ENCODE results near the gene MTMR4.
"Not testable (repeated sequence)": the region's sequence is repeated elsewhere in the genome, so short reads cannot be mapped to it uniquely, and the experiment has no call there.

The MTMR4 gene

DNA sequence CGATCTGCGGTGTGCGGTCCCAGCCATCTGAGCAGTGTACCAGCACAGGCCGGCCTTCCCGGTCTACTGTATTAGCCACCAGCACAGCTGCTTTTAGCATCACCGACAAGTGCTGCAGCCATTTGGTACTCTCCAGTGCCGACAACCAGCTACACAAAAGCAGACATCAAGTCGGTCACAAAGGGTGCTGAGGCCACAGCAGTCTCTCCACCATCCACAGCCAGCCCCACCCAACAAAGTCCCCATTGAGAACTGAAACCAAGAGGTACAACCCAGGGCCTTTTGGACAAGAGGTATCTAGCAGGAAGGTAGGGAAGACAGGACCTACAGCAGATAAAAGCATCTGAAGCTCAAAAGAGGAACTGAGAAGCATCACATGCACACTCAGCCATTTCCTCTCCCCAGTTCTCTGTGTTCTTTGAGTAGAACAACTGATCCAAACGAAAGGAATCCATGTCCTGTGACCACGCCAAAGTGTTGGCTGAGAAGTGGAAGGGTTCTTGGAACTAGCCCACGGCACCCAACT lies 9.5 kb downstream of the MTMR4 start:
- Histone ChIP-seq H3K9me3 (ENCODE audit: control insufficient read depth, low read length) (no peaks in the 10 kb centered on the region), H3K9ac (ENCODE audit: low read length) (no peak overlapping the region), H3K27me3 (ENCODE audit: control insufficient read depth, insufficient read depth, low read length) (no peaks in the 10 kb centered on the region), H3K4me1 (ENCODE audit: control insufficient read depth, insufficient read depth, low read length) (no peaks in the 10 kb centered on the region), H3K4me3 (ENCODE audit: low read length) (no peak overlapping the region), H3K36me3 (ENCODE audit: control insufficient read depth, insufficient read depth, low read length) (peaks cover 7% of the 10 kb centered on the region)

DNA sequence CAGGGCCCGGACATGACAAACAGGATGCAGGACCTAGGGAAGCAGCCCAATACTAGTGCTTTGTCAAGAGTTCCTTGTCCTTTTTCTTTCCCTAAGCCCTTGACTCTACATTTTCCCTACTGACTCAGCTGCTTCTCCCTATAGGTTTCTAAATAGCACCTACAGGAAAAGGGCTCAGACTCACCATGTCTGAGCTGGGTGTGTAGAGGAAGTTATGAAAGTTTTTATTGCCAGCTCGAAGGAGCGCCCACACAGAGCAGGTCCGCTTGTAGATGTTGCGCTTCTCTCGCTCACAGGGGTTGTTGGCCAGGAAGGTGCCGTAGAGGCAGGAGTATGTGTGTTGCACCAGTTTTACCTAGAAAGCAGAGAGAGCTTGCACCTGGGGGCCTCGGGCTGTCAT lies 10.6 kb downstream of the MTMR4 start:
- no peaks in the 10 kb centered on the region for H3K27me3 ChIP-seq (ENCODE audit: control insufficient read depth, insufficient read depth, low read length)
- peaks cover 7% of the 10 kb centered on the region for H3K36me3 ChIP-seq (ENCODE audit: control insufficient read depth, insufficient read depth, low read length)
- peaks cover under 1% of the 10 kb centered on the region for H3K4me1 ChIP-seq (ENCODE audit: control insufficient read depth, insufficient read depth, low read length)

DNA sequence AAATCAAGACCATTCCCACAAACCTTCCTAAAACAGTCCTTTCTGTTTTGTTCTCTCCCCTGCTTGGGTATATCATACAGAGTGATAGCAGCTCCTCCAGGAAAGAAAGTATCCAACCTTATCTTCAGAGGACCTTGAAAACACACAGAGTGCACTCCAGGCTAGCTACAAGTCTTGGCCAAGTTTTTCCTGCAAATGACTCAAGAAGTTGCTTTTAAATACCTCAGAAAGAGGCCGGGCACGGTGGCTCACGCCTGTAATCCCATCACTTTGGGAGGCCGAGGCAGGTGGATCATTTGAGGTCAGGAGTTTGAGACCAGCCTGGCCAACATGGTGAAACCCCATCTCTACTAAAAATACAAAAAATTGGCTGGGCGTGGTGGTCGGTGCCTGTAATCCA lies 11.3 kb downstream of the MTMR4 start:
- H3K36me3 ChIP-seq (ENCODE audit: control insufficient read depth, insufficient read depth, low read length); H3K9me3 ChIP-seq (ENCODE audit: control insufficient read depth, low read length); H3K27me3 ChIP-seq (ENCODE audit: control insufficient read depth, insufficient read depth, low read length): not testable (repeated sequence)

More for the DNA sequence above, 10.6 kb downstream of the MTMR4 start:
- no peaks in the 10 kb centered on the region for H3K9me3 ChIP-seq (ENCODE audit: control insufficient read depth, low read length)
- no peak overlapping the region for H3K4me3 ChIP-seq (ENCODE audit: low read length)
- no peak overlapping the region for H3K9ac ChIP-seq (ENCODE audit: low read length)

DNA sequence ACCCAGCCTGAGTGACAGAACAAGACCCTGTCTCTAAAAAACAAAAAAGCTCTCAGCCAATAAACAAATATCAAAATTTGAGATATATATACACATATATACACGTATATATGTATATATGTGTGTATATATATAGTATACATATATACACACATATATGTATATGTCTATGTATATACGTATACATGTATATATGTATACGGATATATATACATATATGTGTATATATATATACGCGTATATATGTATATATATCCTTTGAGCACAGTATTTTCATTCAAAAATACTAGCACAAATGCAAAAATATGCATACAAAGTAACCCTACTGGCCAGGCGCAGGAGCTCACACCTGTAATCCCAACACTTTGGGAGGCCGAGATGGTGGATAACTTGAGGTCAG lies 13.0 kb downstream of the MTMR4 start:
- no peaks in the 10 kb centered on the region for H3K9me3 ChIP-seq (ENCODE audit: control insufficient read depth, low read length)
- peaks cover 3% of the 10 kb centered on the region for H3K4me1 ChIP-seq (ENCODE audit: control insufficient read depth, insufficient read depth, low read length)
- no peaks in the 10 kb centered on the region for H3K27me3 ChIP-seq (ENCODE audit: control insufficient read depth, insufficient read depth, low read length)
- H3K4me3 ChIP-seq (ENCODE audit: low read length), result no peak overlapping the region
- peaks cover 7% of the 10 kb centered on the region for H3K36me3 ChIP-seq (ENCODE audit: control insufficient read depth, insufficient read depth, low read length)
- no peak overlapping the region for H3K9ac ChIP-seq (ENCODE audit: low read length)

More for the DNA sequence above, 11.3 kb downstream of the MTMR4 start:
- H3K4me1 ChIP-seq (ENCODE audit: control insufficient read depth, insufficient read depth, low read length); H3K9ac ChIP-seq (ENCODE audit: low read length); H3K4me3 ChIP-seq (ENCODE audit: low read length): not testable (repeated sequence)

DNA sequence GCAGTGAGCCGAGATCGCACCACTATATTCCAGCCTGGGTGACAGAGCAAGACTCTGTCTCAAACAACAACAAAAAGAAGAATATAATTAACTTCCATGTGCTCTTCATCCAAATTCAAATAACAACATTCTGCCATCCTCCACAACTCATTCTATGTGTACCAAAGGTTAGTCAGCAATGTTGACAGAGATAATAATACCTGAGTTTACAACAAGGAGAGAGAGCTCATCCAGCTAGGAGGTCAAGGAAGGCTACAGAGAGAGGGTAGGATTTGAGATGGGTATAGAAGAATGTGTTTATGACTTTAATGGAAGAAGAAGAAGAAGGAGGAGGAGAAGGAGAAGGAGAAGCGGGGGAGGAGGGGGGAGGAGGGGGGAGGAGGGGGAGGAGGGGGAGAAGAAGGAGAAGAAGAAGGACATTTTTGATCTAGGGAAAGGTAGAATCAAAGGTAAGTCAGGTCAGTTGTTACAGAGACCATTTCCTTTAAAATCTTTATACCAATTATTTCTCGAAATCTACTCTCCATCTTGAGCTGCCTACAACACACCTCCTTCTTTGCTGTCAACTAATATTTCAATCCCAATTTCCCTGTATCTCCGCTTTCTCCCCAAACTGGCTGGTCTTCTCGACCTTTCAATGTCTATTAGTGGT lies 16.1 kb downstream of the MTMR4 start:
- Histone ChIP-seq H3K36me3 (ENCODE audit: control insufficient read depth, insufficient read depth, low read length) (peaks cover 10% of the 10 kb centered on the region), H3K9ac (ENCODE audit: low read length) (no peak overlapping the region)

DNA sequence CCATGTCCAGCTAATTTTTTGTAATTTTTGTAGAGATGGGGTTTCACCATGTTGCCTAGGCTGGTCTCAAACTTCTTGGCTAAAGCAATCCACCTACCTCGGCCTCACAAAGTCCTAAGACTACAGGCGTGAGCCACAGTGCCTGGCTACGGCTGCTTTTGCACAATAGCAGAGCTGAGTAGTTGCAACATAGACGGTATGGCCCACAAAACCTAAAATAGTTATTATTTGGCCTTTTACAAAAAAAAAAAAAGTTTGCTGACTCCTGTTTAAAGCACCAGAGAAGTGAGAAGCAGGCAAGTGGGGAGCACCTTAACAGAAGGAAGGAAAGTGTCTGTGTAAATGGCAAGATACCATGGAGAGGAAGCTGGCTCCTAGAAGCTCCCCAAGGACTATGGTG lies 20.9 kb downstream of the MTMR4 start:
- no peaks in the 10 kb centered on the region for H3K9me3 ChIP-seq (ENCODE audit: control insufficient read depth, low read length)
- H3K9ac ChIP-seq (ENCODE audit: low read length), result no peak overlapping the region
- H3K27me3 ChIP-seq (ENCODE audit: control insufficient read depth, insufficient read depth, low read length), result no peaks in the 10 kb centered on the region
- H3K4me1 ChIP-seq (ENCODE audit: control insufficient read depth, insufficient read depth, low read length), result no peaks in the 10 kb centered on the region
- H3K36me3 ChIP-seq (ENCODE audit: control insufficient read depth, insufficient read depth, low read length), result peaks cover 10% of the 10 kb centered on the region
- no peak overlapping the region for H3K4me3 ChIP-seq (ENCODE audit: low read length)

More for the DNA sequence above, 16.1 kb downstream of the MTMR4 start:
- Histone ChIP-seq H3K9me3 (ENCODE audit: control insufficient read depth, low read length) (no peaks in the 10 kb centered on the region), H3K4me1 (ENCODE audit: control insufficient read depth, insufficient read depth, low read length) (peaks cover 3% of the 10 kb centered on the region), H3K4me3 (ENCODE audit: low read length) (no peak overlapping the region), H3K27me3 (ENCODE audit: control insufficient read depth, insufficient read depth, low read length) (no peaks in the 10 kb centered on the region)

DNA sequence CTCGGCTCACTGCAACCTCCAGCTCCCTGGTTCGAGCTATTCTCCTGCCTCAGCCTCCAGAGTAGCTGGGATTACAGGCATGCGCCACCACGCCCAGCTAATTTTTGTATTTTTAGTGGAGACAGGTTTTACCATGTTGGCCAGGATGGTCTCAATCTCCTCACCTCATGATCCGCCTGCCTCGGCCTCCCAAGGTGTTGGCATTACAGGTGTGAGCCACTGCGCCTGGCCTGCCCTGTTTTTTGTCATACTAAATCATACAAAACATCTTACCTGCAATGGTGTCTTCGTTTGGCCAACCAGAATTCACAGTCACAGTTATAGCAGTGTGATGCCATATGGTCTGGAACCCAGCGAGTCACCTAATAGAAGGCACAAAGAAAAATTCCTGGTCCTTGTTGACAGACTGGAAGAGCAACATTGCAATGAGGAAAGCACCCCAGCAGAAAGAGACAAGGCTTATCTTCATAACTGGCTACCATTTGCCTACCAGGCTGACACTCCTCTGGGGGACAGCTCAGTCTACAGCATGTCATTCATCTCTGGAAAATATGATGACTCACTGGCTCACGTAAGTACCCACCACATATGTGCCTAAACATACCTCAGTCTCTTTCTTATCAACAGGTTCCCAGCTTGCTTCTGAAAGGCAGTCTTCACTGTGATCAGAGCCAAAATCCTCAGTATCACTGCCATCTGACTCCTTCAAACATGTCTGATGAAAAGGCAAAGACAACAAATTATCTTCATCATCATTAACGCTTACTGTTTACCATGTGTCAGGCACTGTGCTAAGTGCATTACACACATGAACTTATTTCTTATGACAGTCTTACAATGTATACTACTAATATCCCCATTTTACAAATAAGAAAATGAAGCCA lies 22.0 kb downstream of the MTMR4 start:
- Histone ChIP-seq H3K27me3 (ENCODE audit: control insufficient read depth, insufficient read depth, low read length) (no peaks in the 10 kb centered on the region), H3K9me3 (ENCODE audit: control insufficient read depth, low read length) (no peaks in the 10 kb centered on the region), H3K36me3 (ENCODE audit: control insufficient read depth, insufficient read depth, low read length) (peaks cover 10% of the 10 kb centered on the region), H3K9ac (ENCODE audit: low read length) (no peak overlapping the region), H3K4me3 (ENCODE audit: low read length) (no peak overlapping the region), H3K4me1 (ENCODE audit: control insufficient read depth, insufficient read depth, low read length) (no peaks in the 10 kb centered on the region)

DNA sequence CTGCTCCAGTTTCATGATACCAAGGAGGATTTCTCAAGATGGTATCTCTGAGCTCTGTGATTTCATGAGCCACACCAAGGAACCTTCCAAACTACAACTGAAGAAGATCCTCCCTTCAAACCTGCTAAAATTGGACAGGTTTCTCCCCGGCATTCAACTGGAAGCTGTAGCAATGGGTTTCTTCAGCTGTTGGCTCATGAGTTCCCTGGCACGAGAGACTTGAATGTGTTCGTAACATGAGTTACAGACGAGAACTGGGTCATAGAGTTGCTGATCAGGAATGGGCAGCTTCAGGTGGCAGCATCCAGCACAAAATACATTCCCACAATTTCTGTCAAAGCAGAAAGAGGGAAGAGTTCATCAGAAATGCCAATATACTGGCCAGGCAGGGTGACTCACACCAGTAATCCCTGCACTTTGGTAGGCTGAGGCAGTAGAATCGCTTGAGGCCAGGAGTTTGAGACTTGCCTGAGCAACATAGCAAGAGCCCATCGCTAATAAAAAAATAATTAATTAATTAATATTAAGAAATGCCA lies 22.9 kb downstream of the MTMR4 start:
- H3K9ac ChIP-seq (ENCODE audit: low read length), result no peak overlapping the region
- H3K4me1 ChIP-seq (ENCODE audit: control insufficient read depth, insufficient read depth, low read length), result no peaks in the 10 kb centered on the region
- no peak overlapping the region for H3K4me3 ChIP-seq (ENCODE audit: low read length)
- H3K9me3 ChIP-seq (ENCODE audit: control insufficient read depth, low read length), result no peaks in the 10 kb centered on the region
- peaks cover 10% of the 10 kb centered on the region for H3K36me3 ChIP-seq (ENCODE audit: control insufficient read depth, insufficient read depth, low read length)
- no peaks in the 10 kb centered on the region for H3K27me3 ChIP-seq (ENCODE audit: control insufficient read depth, insufficient read depth, low read length)

DNA sequence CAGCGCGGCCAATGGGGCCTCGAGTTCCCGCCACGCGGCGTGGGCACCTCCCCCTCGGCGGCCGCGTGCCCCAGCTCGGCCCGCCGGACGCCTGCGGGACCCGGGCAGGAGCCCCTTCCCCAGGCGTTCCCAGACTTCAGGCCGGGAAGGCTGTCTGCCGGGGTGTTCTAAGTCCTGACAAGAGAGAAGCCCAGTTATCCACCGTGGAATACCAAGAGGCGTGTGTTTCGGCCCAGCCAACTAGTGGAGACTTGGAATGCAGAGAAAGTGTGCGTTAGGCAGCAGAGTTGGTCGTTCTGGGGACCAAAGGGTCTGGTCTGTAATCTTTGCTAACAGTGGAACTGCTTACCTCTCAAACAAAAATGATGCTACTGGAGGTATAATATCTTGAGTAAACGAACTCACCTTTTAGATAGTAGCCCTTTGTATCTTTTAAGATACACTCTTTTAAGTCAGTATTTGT lies 26.0 kb downstream of the MTMR4 start:
- no peaks in the 10 kb centered on the region for H3K36me3 ChIP-seq (ENCODE audit: control insufficient read depth, insufficient read depth, low read length)
- no peaks in the 10 kb centered on the region for H3K4me1 ChIP-seq (ENCODE audit: control insufficient read depth, insufficient read depth, low read length)
- H3K27me3 ChIP-seq (ENCODE audit: control insufficient read depth, insufficient read depth, low read length), result no peaks in the 10 kb centered on the region
- no peaks in the 10 kb centered on the region for H3K9me3 ChIP-seq (ENCODE audit: control insufficient read depth, low read length)
- H3K4me3 ChIP-seq (ENCODE audit: low read length), result no peak overlapping the region
- H3K9ac ChIP-seq (ENCODE audit: low read length), result no peak overlapping the region

DNA sequence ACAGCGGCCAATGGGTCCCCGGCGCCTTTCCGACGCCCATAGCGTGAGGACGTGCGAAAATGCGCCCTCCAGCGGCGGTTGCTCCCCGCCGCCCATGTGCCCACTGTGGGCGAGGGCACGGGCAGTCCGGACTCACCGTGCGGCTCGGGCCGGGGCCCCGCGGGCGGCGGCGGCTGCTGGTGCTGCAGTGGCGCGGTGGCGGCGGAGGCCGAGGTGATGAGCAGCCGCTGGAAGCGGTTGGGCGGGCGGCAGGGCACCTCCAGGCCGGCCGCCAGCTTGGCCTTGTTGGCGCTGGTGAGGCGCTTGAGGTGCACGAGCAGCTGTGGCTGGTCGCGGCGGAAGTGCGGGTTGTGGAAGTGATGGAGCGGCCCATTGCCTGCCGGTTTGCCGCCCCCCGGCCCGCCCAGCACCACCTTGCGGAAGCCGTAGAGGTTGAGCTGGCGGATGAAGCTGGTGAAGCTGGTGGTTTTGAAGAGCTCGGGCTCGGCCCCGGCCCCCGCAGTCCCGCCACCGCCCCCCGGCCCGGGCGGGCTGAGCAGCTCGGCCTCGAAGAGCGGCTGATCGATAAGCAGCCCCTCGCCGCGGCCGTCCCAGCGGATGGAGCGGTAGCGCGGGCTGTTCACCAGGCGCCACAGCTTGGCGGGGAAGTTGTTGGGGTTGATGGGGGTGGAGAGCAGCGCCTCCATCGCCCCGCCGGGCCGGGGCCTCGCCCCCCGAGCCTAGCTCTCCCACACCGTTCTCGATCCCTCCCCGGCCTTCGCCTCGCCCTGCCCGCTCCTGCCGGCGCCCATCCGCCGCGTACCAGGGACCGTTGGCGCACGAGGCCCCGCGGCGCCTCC lies 26.6 kb downstream of the MTMR4 start, which contains the start of gene HSF5:
TSS of gene HSF5 (minus strand) at position 820 of the 839 bp plus-strand sequence. CDS start at position 686, 134 bp downstream.
- no peaks in the 10 kb centered on the region for H3K27me3 ChIP-seq (ENCODE audit: control insufficient read depth, insufficient read depth, low read length)
- H3K9ac ChIP-seq (ENCODE audit: low read length), result no peak within 1 kb of the TSS
- H3K9me3 ChIP-seq (ENCODE audit: control insufficient read depth, low read length), result no peaks in the 10 kb centered on the region
- H3K36me3 ChIP-seq (ENCODE audit: control insufficient read depth, insufficient read depth, low read length), result no peaks in the 10 kb centered on the region
- H3K4me3 ChIP-seq (ENCODE audit: low read length), result no peak within 1 kb of the TSS
- H3K4me1 ChIP-seq (ENCODE audit: control insufficient read depth, insufficient read depth, low read length), result no peaks in the 10 kb centered on the region

DNA sequence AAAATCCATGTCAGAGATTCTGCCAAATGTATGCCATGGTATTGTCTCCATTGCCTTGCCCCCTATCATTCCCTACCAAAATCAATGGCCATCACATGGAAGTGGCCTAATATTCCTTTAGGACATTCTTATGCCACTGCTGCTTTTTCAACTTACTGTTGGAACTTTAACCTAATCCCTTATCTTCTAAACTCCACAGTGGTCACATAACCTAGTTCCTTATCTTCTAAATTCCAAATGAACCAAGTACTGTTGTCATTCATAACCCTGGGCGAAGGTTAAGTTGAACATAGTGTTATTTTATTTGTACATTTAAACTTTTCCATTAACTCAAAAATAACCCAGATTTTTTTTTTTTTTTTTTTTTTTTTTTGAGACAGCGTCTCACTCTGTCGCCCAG lies 29.8 kb downstream of the MTMR4 start:
- Histone ChIP-seq H3K9me3 (ENCODE audit: control insufficient read depth, low read length) (no peaks in the 10 kb centered on the region), H3K4me3 (ENCODE audit: low read length) (no peak overlapping the region), H3K9ac (ENCODE audit: low read length) (no peak overlapping the region), H3K27me3 (ENCODE audit: control insufficient read depth, insufficient read depth, low read length) (no peaks in the 10 kb centered on the region), H3K36me3 (ENCODE audit: control insufficient read depth, insufficient read depth, low read length) (no peaks in the 10 kb centered on the region), H3K4me1 (ENCODE audit: control insufficient read depth, insufficient read depth, low read length) (no peaks in the 10 kb centered on the region)
